ENCODE measurements around the gene DEFB127. TPM values are rescaled to one million over a fixed set of nuclear protein-coding genes. Genes with fewer than 3 reads are reported as not detected.

The DEFB127 gene, protein sequence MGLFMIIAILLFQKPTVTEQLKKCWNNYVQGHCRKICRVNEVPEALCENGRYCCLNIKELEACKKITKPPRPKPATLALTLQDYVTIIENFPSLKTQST
- total RNA-seq (2021; fragmentation: NEBNext Ultra II Directional; extraction: Animal tissue kit (Norgen Biotek cat#: 25700)) = not detected in 2 replicates
- not detected in 2 replicates for polyA plus RNA-seq (2011; rRNA removed)
- not detected for polyA plus RNA-seq (2011; cell fraction: cytosol; rRNA removed)
- polyA plus RNA-seq (2011; cell fraction: nucleus; rRNA removed) = not detected
- not detected in 4 replicates for polyA plus RNA-seq (2012, experiment 1 of 2)
- polyA plus RNA-seq (2012, experiment 2 of 2) = not detected
- not detected for polyA plus RNA-seq (2013, experiment 1 of 2)
- polyA plus RNA-seq (2013, experiment 2 of 2) = not detected
- polyA minus RNA-seq (2011; rRNA and poly(A)+ RNA removed) = not detected in 2 replicates
- not detected for polyA minus RNA-seq (2011; cell fraction: cytosol; rRNA and poly(A)+ RNA removed)
- not detected for polyA minus RNA-seq (2011; cell fraction: nucleus; rRNA and poly(A)+ RNA removed)
- long read RNA-seq, experiment 1 = 0 reads
- long read RNA-seq, experiment 2 = 0 reads

DNA sequence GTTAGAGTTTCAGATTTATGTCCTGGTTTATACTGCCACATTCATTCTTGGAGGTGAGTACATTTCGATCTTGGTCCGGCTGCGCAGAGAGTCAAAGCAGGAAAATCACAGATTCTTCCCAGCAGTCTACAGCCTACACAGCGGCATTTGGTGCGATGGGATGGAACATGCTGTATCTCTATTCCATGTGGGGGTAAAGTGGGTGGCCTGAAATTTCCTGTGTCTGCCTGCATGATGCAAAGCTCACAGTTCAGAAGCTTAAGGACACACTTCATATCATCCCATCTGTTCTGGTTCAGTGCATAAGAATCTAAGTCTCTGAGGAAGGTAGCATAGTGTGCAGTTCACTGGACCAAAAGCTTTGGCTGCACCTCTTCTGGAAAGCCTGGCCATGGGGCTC lies at the start of gene DEFB127:
Gene DEFB127 (plus strand): TSS at position 301 of the 400 bp plus-strand sequence. CDS start 91 bp downstream, at position 392.
- POLR2A ChIA-PET (ENCODE audit: partially characterized antibody) = no interaction called here
- no peak within 1 kb of the TSS for H3K14ac ChIP-seq (ENCODE audit: insufficient read length)
- TF ChIP-seq SP4 (IDR thresholded peaks at IDR 0.05; ENCODE audit: low read length) = no peak
- TF ChIP-seq HDAC6 (IDR thresholded peaks at IDR 0.05; ENCODE audit: low read depth, low read length) = no peak
- no peak for TF ChIP-seq BRCA1 (IDR thresholded peaks at IDR 0.05; ENCODE audit: low read depth, low read length)
- no peak for TF ChIP-seq GABPA (IDR thresholded peaks at IDR 0.05; ENCODE audit: borderline replicate concordance, insufficient read depth, low read length)
- no peak for TF ChIP-seq TCF12 (IDR thresholded peaks at IDR 0.05; ENCODE audit: low read depth, low read length)
- TF ChIP-seq SAP30 (IDR thresholded peaks at IDR 0.05; ENCODE audit: insufficient read depth, insufficient replicate concordance, low read length) = no peak
- TF ChIP-seq SRF (IDR thresholded peaks at IDR 0.05; ENCODE audit: low read depth, low read length) = no peak
- TF ChIP-seq, protein P1, sequence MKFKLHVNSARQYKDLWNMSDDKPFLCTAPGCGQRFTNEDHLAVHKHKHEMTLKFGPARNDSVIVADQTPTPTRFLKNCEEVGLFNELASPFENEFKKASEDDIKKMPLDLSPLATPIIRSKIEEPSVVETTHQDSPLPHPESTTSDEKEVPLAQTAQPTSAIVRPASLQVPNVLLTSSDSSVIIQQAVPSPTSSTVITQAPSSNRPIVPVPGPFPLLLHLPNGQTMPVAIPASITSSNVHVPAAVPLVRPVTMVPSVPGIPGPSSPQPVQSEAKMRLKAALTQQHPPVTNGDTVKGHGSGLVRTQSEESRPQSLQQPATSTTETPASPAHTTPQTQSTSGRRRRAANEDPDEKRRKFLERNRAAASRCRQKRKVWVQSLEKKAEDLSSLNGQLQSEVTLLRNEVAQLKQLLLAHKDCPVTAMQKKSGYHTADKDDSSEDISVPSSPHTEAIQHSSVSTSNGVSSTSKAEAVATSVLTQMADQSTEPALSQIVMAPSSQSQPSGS (IDR thresholded peaks at IDR 0.05; ENCODE audit: low read length) = no peak
- no peak for TF ChIP-seq EZH2 (IDR thresholded peaks at IDR 0.05; ENCODE audit: low read depth, low read length, severe bottlenecking)

More for the DNA sequence above, at the start of gene DEFB127:
- Histone ChIP-seq H2AFZ (ENCODE audit: low read length) (no peak within 1 kb of the TSS), H3K9me3 (ENCODE audit: insufficient read depth in 2 of 2, low read depth in 1 of 2, low read length in 1 of 2) (peaks cover 36 to 45% of the 10 kb centered on the region in 2 experiments; a peak in 3 of 4 replicates), H2BK20ac (ENCODE audit: low read length) (no peak within 1 kb of the TSS), H2BK15ac (ENCODE audit: low read length) (no peak within 1 kb of the TSS), H2BK120ac (replicated peaks; ENCODE audit: low read depth, low read length) (no peak within 1 kb of the TSS), H3K4me3 (ENCODE audit: extremely low read depth in 1 of 4, insufficient read depth in 2 of 4, low read depth in 3 of 4, low read length in 4 of 4) (no peak within 1 kb of the TSS), H3K4me1 (replicated peaks in 1 of 4; ENCODE audit: control insufficient read depth in 3 of 4, insufficient read depth in 4 of 4, low read length in 3 of 4) (no peaks in the 10 kb centered on the region), H3K4ac (replicated peaks; ENCODE audit: insufficient read length, low read depth, low read length) (no peak within 1 kb of the TSS), H2BK5ac (ENCODE audit: low read depth, low read length) (no peak within 1 kb of the TSS), H3K79me1 (ENCODE audit: low read depth, low read length) (no peaks in the 10 kb centered on the region), H3K27ac (ENCODE audit: low read depth, low read length) (no peak within 1 kb of the TSS), H3K23ac (ENCODE audit: insufficient read length) (no peak within 1 kb of the TSS), H3K9ac (replicated peaks in 1 of 4; ENCODE audit: extremely low read depth in 1 of 4, low read depth in 3 of 4, low read length in 3 of 4) (no peak within 1 kb of the TSS), H4K8ac (ENCODE audit: extremely low read depth, insufficient read depth, low read length) (no peak within 1 kb of the TSS), H2AK5ac (ENCODE audit: low read depth, low read length) (no peak within 1 kb of the TSS), H3K18ac (ENCODE audit: extremely low read depth, low read length) (no peak within 1 kb of the TSS), H4K91ac (replicated peaks; ENCODE audit: insufficient read length, low read length) (no peak within 1 kb of the TSS), H4K20me1 (replicated peaks in 1 of 2; ENCODE audit: control insufficient read depth in 1 of 2, insufficient read depth in 2 of 2, low read length in 2 of 2) (no peaks in the 10 kb centered on the region), H3K79me2 (ENCODE audit: control insufficient read depth in 1 of 2, insufficient read depth in 2 of 2, low read length in 2 of 2) (no peaks in the 10 kb centered on the region), H3K4me2 (ENCODE audit: insufficient read depth in 1 of 2, low read depth in 2 of 2, low read length in 2 of 2) (no peak within 1 kb of the TSS), H3K23me2 (ENCODE audit: low read depth, low read length) (no peaks in the 10 kb centered on the region), H3K56ac (replicated peaks; ENCODE audit: insufficient read length, low read depth, low read length) (no peak within 1 kb of the TSS), H3K36me3 (ENCODE audit: control insufficient read depth in 2 of 4, insufficient read depth in 4 of 4, low read length in 3 of 4) (no peaks in the 10 kb centered on the region), H3K27me3 (replicated peaks in 1 of 4; ENCODE audit: control insufficient read depth in 3 of 4, extremely low read depth in 1 of 4, insufficient read depth in 3 of 4, low read length in 3 of 4) (no peaks in the 10 kb centered on the region), H4K5ac (ENCODE audit: insufficient read length, low read depth, low read length) (no peak within 1 kb of the TSS), H2BK12ac (ENCODE audit: low read depth, low read length) (no peak within 1 kb of the TSS)
- CTCF ChIA-PET (ENCODE audit: partially characterized antibody) = no interaction called here
- WGBS, 2 experiments (ENCODE audit: extremely low coverage in 1 of 2, insufficient coverage in 1 of 2, insufficient read length in 1 of 2, insufficient replicate concordance in 2 of 2, low coverage in 1 of 2, low lambda C conversion rate in 2 of 2, missing lambda C conversion rate in 1 of 2) = 81% methylated on average over 5 of the region's 5 CpGs; no CpG with 5 or more reads in 1 of the 2 experiments
- no peak for DNase-seq (ENCODE audit: low read depth in 1 of 2, low spot score in 2 of 2)
- no peak for FAIRE-seq
